Muscle of leg (tissue), 16 donors: ENCODE data around the gene FHL1. TPM values are rescaled to one million over a fixed set of nuclear protein-coding genes. Genes with fewer than 3 reads are reported as not detected.
"Not testable (repeated sequence)": the region's sequence is repeated elsewhere in the genome, so short reads cannot be mapped to it uniquely, and the experiment has no call there.

Source experiments
- DNase-seq: peaks from one replicate; pipeline ENCODE4 v3.0.0; 2013
- H3K27ac ChIP-seq: one replicate; pipeline ENCODE4 v1.5.1; 2013; ENCODE audit warnings: mild to moderate bottlenecking, low read length, control low read depth
- H3K27me3 ChIP-seq: one replicate; pipeline ENCODE4 v1.6.1; 2013; ENCODE audit warnings: low read length; ENCODE audit not compliant: control insufficient read depth, insufficient read depth
- H3K36me3 ChIP-seq: one replicate; pipeline ENCODE4 v1.6.1; 2013; ENCODE audit warnings: low read length; ENCODE audit not compliant: control insufficient read depth, insufficient read depth
- H3K4me1 ChIP-seq: one replicate; pipeline ENCODE4 v1.6.1; 2013; ENCODE audit warnings: low read length; ENCODE audit not compliant: control insufficient read depth, insufficient read depth
- H3K4me3 ChIP-seq: one replicate; pipeline ENCODE4 v1.5.1; 2013; ENCODE audit warnings: low read length, control low read depth
- H3K9me3 ChIP-seq: replicated peaks from 2 replicates; pipeline ENCODE4 v1.6.1; 2013; ENCODE audit warnings: low read depth, low read length; ENCODE audit not compliant: control insufficient read depth
- WGBS: methylation state at CpG from one replicate; pipeline ENCODE4 v1.1.5; 2013; ENCODE audit warnings: missing lambda C conversion rate; ENCODE audit not compliant: insufficient coverage; 5-methylcytosine and 5-hydroxymethylcytosine counted together
- long read RNA-seq, 11 donors: transcript quantifications; one replicate each; lab custom pipeline, GENCODE V29; 2026
- polyA plus RNA-seq, 8 donors: library from polyadenylated mRNA; unstranded; fragments of 120-200 nt; gene quantifications; one replicate each; pipeline versions ENCODE4 v1.2.1 to v1.2.3, GENCODE V29; 2013; ENCODE audit warnings: inconsistent platforms in 1 of 8, low replicate concordance in 1 of 8; ENCODE audit not compliant: insufficient read length in 8 of 8, insufficient read depth in 1 of 8
- total RNA-seq: library from RNA; stranded (reverse); fragments of 120-200 nt; gene quantifications from one replicate; pipeline ENCODE4 v1.2.4, GENCODE V29; 2013

FHL1 gene
- total RNA-seq (1,131 TPM), polyA plus RNA-seq (1,000 to 10,000 TPM; 1,092 to 1,847 (median 1,509) TPM)
- long read RNA-seq, donor 1, transcript FHL1-204 (6 exons, 2,565 nt): major isoform, 218 of 310 reads
- long read RNA-seq, donor 1, transcript FHL1-205 (7 exons, 2,441 nt): minor isoform, 10 of 310 reads
- long read RNA-seq, donor 1, transcript FHL1-215 (3 exons, 790 nt): minor isoform, 11 of 310 reads
- long read RNA-seq, donor 1, partial matches to known transcripts: 52 of 310 reads
- long read RNA-seq, donor 1, other reads (novel, unspliced or antisense): 11 of 310 reads
- long read RNA-seq, donor 2, transcript FHL1-204 (6 exons, 2,565 nt): major isoform, 32 of 38 reads
- long read RNA-seq, donor 2, partial matches to known transcripts: 0 of 38 reads
- long read RNA-seq, donor 2, other reads (novel, unspliced or antisense): 0 of 38 reads
- long read RNA-seq, donor 3, transcript FHL1-203 (5 exons, 833 nt): minor isoform, 6 of 425 reads
- long read RNA-seq, donor 3, transcript FHL1-205 (7 exons, 2,441 nt): minor isoform, 11 of 425 reads
- long read RNA-seq, donor 3, transcript FHL1-204 (6 exons, 2,565 nt): major isoform, 317 of 425 reads
- long read RNA-seq, donor 3, partial matches to known transcripts: 66 of 425 reads
- long read RNA-seq, donor 3, other reads (novel, unspliced or antisense): 19 of 425 reads
- long read RNA-seq, donor 4, transcript FHL1-204 (6 exons, 2,565 nt): major isoform, 100 of 206 reads
- long read RNA-seq, donor 4, transcript FHL1-215 (3 exons, 790 nt): minor isoform, 5 of 206 reads
- long read RNA-seq, donor 4, transcript FHL1-205 (7 exons, 2,441 nt): minor isoform, 10 of 206 reads
- long read RNA-seq, donor 4, partial matches to known transcripts: 80 of 206 reads
- long read RNA-seq, donor 4, other reads (novel, unspliced or antisense): 7 of 206 reads
- long read RNA-seq, donor 5, transcript FHL1-215 (3 exons, 790 nt): minor isoform, 21 of 944 reads
- long read RNA-seq, donor 5, transcript FHL1-203 (5 exons, 833 nt): minor isoform, 7 of 944 reads
- long read RNA-seq, donor 5, transcript FHL1-205 (7 exons, 2,441 nt): minor isoform, 63 of 944 reads
- long read RNA-seq, donor 5, transcript FHL1-204 (6 exons, 2,565 nt): major isoform, 603 of 944 reads
- long read RNA-seq, donor 5, partial matches to known transcripts: 161 of 944 reads
- long read RNA-seq, donor 5, other reads (novel, unspliced or antisense): 79 of 944 reads
- long read RNA-seq, donor 6, transcript FHL1-205 (7 exons, 2,441 nt): minor isoform, 30 of 558 reads
- long read RNA-seq, donor 6, transcript FHL1-203 (5 exons, 833 nt): minor isoform, 5 of 558 reads
- long read RNA-seq, donor 6, transcript FHL1-204 (6 exons, 2,565 nt): major isoform, 356 of 558 reads
- long read RNA-seq, donor 6, transcript FHL1-215 (3 exons, 790 nt): minor isoform, 14 of 558 reads
- long read RNA-seq, donor 6, partial matches to known transcripts: 103 of 558 reads
- long read RNA-seq, donor 6, other reads (novel, unspliced or antisense): 43 of 558 reads
- long read RNA-seq, donor 7, transcript FHL1-215 (3 exons, 790 nt): minor isoform, 8 of 553 reads
- long read RNA-seq, donor 7, transcript FHL1-205 (7 exons, 2,441 nt): minor isoform, 29 of 553 reads
- long read RNA-seq, donor 7, transcript FHL1-204 (6 exons, 2,565 nt): major isoform, 375 of 553 reads
- long read RNA-seq, donor 7, partial matches to known transcripts: 107 of 553 reads
- long read RNA-seq, donor 7, other reads (novel, unspliced or antisense): 21 of 553 reads
- long read RNA-seq, donor 8, transcript FHL1-204 (6 exons, 2,565 nt): major isoform, 172 of 261 reads
- long read RNA-seq, donor 8, transcript FHL1-215 (3 exons, 790 nt): minor isoform, 5 of 261 reads
- long read RNA-seq, donor 8, transcript FHL1-205 (7 exons, 2,441 nt): minor isoform, 34 of 261 reads
- long read RNA-seq, donor 8, partial matches to known transcripts: 36 of 261 reads
- long read RNA-seq, donor 8, other reads (novel, unspliced or antisense): 10 of 261 reads
- long read RNA-seq, donor 9, transcript FHL1-204 (6 exons, 2,565 nt): major isoform, 259 of 394 reads
- long read RNA-seq, donor 9, transcript FHL1-215 (3 exons, 790 nt): minor isoform, 14 of 394 reads
- long read RNA-seq, donor 9, transcript FHL1-205 (7 exons, 2,441 nt): minor isoform, 15 of 394 reads
- long read RNA-seq, donor 9, partial matches to known transcripts: 78 of 394 reads
- long read RNA-seq, donor 9, other reads (novel, unspliced or antisense): 23 of 394 reads
- long read RNA-seq, donor 10, transcript FHL1-205 (7 exons, 2,441 nt): minor isoform, 32 of 1,121 reads
- long read RNA-seq, donor 10, transcript FHL1-204 (6 exons, 2,565 nt): major isoform, 469 of 1,121 reads
- long read RNA-seq, donor 10, transcript FHL1-215 (3 exons, 790 nt): minor isoform, 7 of 1,121 reads
- long read RNA-seq, donor 10, partial matches to known transcripts: 570 of 1,121 reads
- long read RNA-seq, donor 10, other reads (novel, unspliced or antisense): 30 of 1,121 reads
- long read RNA-seq, donor 11, transcript FHL1-215 (3 exons, 790 nt): minor isoform, 14 of 478 reads
- long read RNA-seq, donor 11, transcript FHL1-205 (7 exons, 2,441 nt): minor isoform, 19 of 478 reads
- long read RNA-seq, donor 11, transcript FHL1-204 (6 exons, 2,565 nt): major isoform, 346 of 478 reads
- long read RNA-seq, donor 11, partial matches to known transcripts: 67 of 478 reads
- long read RNA-seq, donor 11, other reads (novel, unspliced or antisense): 25 of 478 reads

DNA sequence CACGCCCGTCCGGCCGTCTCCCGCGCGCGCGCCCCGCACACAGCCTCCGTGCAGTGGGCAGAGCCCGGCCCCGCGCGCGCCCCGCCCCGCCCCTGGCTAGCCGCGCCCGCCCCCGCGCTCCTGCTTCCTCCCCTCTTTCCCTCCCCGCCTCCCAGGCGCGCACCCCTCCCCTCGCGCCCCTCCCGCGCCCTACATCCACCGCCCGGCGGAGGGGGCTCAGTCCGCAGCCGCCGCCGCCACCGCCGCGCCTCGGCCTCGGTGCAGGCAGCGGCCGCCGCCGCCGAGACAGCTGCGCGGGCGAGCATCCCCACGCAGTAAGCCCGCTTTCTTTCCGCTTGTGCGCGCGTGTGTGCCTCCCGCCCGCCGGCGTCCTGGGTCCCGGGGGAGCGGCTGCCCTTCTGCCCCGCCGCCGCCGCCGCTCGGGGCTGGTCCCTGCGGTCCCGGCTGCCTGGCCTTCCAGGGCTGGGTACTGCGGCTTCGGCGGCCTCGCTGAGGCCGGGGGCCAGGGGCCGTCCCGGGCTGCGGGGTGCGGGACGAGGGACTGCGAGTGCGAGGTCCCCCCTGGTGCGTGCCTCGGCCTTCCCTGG, at the start of gene FHL1:
Gene FHL1 (plus strand): TSS at position 219 of the 587 bp plus-strand sequence.
- Histone ChIP-seq H3K4me3 (peak within 1 kb of the TSS; percentile 54), H3K27me3 (peaks cover 27% of the 10 kb centered on the region), H3K36me3 (no peaks in the 10 kb centered on the region), H3K9me3 (no peaks in the 10 kb centered on the region), H3K4me1 (peaks cover 3% of the 10 kb centered on the region), H3K27ac (peak within 1 kb of the TSS; percentile 69)
- WGBS: 30% methylated on average over 53 of the region's 84 CpGs
- peak; percentile 86 for DNase-seq

DNA sequence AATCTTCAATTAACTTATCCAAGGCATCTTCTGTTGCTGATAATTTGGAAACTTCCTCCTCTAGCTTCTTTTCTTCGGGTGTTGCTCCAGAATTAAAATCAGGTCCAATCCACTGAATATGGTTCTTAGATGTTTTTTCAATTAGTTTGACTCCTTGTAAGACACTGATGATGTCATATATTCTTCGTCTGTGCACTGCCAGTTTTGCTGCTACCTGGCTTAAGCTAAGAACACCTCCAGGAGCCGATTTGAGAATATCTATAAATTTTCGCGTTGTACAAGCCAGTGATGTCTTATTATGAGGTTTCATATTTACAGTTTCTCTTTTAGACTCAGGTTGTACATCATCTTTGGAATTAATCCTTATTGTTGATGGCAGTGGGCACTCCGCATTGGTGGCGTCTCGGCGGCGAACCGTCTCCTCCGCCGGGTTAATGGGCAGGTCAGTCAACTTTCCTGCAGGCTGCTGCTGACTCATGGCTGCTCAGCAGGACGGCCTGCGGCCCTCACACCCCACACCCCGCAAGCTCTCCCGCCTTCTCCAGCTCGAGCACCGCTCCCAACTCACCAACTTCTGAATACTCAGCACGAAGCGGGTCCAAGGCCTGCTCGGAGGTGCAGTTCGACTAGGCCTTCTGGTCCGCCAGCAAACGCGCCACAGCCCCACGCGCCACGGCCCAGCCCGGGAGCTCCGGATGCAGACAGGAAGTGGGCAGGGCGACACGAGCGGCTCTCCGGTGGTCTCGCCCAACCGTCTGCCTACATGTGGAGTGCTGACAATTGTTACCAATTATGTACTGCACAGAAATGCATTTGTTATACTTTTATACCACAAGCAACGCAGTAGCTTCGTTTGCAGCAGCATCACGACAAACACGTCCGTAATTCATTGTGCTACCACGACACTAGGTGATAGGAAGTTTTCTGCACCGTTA, 49.2 kb upstream of the FHL1 start:
- WGBS: 86% methylated on average over 34 of the region's 44 CpGs
- peaks cover 4% of the 10 kb centered on the region for H3K27me3 ChIP-seq
- H3K4me3 ChIP-seq: no peak overlapping the region
- no peak overlapping the region for H3K27ac ChIP-seq
- DNase-seq: no peak
- no peaks in the 10 kb centered on the region for H3K36me3 ChIP-seq
- H3K9me3 ChIP-seq: no peaks in the 10 kb centered on the region
- no peaks in the 10 kb centered on the region for H3K4me1 ChIP-seq

DNA sequence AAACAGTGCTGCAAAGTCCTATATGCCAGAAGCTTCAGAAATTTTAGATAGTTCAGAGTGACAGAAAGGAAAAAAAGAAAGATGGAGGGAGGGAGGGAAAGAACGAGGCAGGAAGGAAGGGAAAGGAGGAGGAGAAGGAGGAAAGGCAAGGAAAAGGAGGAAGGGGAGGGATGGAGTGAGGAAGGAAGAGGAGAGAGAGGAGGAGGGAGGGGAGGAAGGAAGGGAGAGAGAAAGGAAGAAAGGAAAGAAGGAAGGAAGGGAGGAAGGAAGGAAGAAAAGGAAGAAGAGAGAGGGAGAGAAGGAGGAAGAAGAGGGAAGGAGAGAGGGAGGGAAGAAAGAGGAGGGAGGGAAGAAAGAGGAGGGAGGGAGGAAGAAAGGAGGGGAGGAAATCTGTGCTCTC, 42.4 kb upstream of the FHL1 start:
- no peak for DNase-seq
- Histone ChIP-seq H3K9me3 (no peaks in the 10 kb centered on the region), H3K36me3 (no peaks in the 10 kb centered on the region), H3K4me1 (no peaks in the 10 kb centered on the region), H3K4me3 (no peak overlapping the region), H3K27me3 (peaks cover 7% of the 10 kb centered on the region), H3K27ac (no peak overlapping the region)
- 24% methylated on average over 1 of the region's 1 CpG for WGBS

DNA sequence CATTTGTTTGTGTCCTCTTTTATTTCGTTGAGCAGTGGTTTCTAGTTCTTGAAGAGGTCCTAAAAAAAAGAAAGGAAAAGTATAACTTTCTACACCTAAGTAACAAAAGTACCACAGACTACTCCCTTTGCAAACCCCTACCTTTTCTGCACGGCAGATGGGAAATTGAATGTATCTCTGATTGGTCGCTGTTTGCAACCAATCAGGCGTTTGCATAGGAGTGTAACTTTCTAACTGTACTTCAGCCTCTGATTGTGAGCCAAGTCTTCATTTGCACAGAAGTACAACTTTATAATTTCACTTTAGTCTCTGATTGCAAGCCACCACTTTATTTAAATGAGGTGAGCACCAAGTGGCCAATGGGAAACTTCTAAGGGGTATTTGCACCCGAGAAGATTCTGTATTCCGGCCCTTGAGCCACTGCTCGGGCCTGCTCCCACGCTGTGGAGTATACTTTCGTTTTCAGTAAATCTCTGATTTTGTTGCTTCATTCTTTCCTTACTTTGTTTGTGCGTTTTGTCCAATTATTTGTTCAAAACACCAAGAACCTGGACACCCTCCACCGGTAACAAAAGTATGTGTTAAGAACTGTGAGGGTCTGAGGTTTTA, 40.3 kb upstream of the FHL1 start:
- Histone ChIP-seq H3K4me3 (no peak overlapping the region), H3K9me3 (no peaks in the 10 kb centered on the region), H3K36me3 (no peaks in the 10 kb centered on the region), H3K27ac (no peak overlapping the region), H3K4me1 (no peaks in the 10 kb centered on the region), H3K27me3 (peaks cover 5% of the 10 kb centered on the region)
- no peak for DNase-seq
- WGBS: no CpG with 5 or more reads among the region's 11 CpGs

DNA sequence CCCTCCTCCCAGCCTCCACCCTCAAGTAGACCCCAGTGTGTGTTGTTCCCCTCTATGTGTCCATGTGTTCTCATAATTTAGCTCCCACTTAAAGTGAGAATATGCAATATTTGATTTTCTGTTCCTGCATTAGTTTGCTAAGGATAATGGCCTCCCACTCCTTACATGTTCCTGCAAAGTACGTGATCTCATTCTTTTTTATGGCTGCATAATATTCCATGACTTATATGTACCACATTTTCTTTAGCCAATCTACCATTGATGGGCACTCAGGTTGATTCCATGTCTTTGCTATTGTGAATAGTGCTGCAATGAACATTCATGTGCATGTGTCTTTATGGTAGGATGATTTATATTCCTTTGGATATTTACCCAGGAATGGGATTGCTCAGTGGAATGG, 38.4 kb upstream of the FHL1 start:
- not testable (repeated sequence) for H3K36me3 ChIP-seq, DNase-seq, H3K27me3 ChIP-seq, H3K9me3 ChIP-seq, H3K27ac ChIP-seq, H3K4me3 ChIP-seq, H3K4me1 ChIP-seq
- WGBS: no CpG with 5 or more reads among the region's 1 CpG

DNA sequence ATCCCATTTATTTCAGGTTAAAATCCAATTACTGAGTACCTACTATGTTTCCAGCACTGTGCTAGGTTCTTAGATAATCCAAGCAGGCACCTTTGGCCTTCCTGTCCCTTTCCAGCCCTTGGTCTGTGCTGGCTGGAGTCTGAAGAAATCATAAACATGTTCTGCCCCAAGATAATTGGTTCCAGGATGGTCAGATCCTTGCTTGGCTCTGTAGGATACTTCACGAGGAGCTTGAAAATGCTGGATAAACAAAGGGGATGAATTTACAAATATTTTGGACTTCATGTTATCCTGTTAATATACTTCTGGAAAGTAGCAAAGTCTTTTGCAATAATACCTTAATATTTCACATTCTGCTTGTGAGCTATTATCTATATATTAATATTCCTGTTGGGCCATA, 35.0 kb upstream of the FHL1 start:
- Histone ChIP-seq H3K9me3 (no peaks in the 10 kb centered on the region), H3K27ac (no peak overlapping the region), H3K27me3 (no peaks in the 10 kb centered on the region), H3K4me3 (no peak overlapping the region), H3K4me1 (peaks cover 4% of the 10 kb centered on the region), H3K36me3 (no peaks in the 10 kb centered on the region)
- DNase-seq: no peak
- no CpG with 5 or more reads among the region's 1 CpG for WGBS

DNA sequence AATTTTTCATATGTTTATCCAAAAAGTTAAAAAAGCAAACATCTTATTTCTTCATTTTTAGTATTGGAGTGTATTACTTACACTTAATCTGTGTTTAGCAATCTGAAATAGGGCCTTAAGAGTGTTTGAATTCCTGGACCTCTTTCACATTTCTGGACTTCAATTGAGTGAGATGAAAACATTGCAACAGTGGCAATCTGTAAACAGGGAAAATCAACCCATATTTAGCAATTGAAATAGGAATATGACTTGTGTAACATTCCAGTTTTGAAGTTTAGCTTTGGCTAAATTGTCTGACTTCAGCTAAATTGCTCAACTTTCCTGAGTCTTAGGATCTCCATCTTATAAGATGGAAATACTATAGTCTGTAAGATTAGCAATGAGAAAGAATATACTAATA, 34.6 kb upstream of the FHL1 start:
- H3K4me3 ChIP-seq: no peak overlapping the region
- H3K27me3 ChIP-seq: no peaks in the 10 kb centered on the region
- H3K4me1 ChIP-seq: peaks cover 4% of the 10 kb centered on the region
- H3K36me3 ChIP-seq: no peaks in the 10 kb centered on the region
- no peak overlapping the region for H3K27ac ChIP-seq
- no peaks in the 10 kb centered on the region for H3K9me3 ChIP-seq
- DNase-seq: no peak
